CD4-positive, alpha-beta T cell (primary cell): ENCODE results near the gene PLEKHA5. TPM values are rescaled to one million over a fixed set of nuclear protein-coding genes. Genes with fewer than 3 reads are reported as not detected.
"Not testable (repeated sequence)": the region's sequence is repeated elsewhere in the genome, so short reads cannot be mapped to it uniquely, and the experiment has no call there.

ENCODE experiments used
- ATAC-seq: fragments of 200-7000 bp; cut with Tn5 transposase; one replicate; pipeline ENCODE4 v1.10.0; 2022; ENCODE audit warnings: mild to moderate bottlenecking; ENCODE audit not compliant: poor library complexity
- CTCF ChIA-PET: fragments of 350-600 bp; sonication (Branson Sonifier 250); formaldehyde crosslinking; loops from one replicate; lab custom pipeline; 2021; ENCODE audit warnings: antibody characterized with exemption, inconsistent platforms; lab: Charles Lee
- POLR2A ChIA-PET: fragments of 350-600 bp; sonication (Branson Sonifier 250); formaldehyde crosslinking; loops from one replicate; lab custom pipeline; 2021; ENCODE audit warnings: antibody characterized with exemption, inconsistent platforms; lab: Charles Lee
- DNase-seq, 14 experiments: peaks; one replicate each; pipeline ENCODE4 v3.0.0-alpha.2; 2013 to 2020; ENCODE audit warnings: mixed read lengths in 2 of 14
- H3K27ac ChIP-seq, 2 donors: one replicate each; pipeline versions ENCODE4 v1.5.1 to v1.7.0; 2013; ENCODE audit warnings: low read length in 2 of 2, low read depth in 1 of 2, mild to moderate bottlenecking in 1 of 2
- H3K27me3 ChIP-seq, 2 experiments: 1 replicate in 1 of 2; 2 replicates in 1 of 2; pipeline versions ENCODE4 v1.6.1 to v1.7.0; 2013; ENCODE audit warnings: low read length in 2 of 2, control low read depth in 1 of 2, mild to moderate bottlenecking in 1 of 2, moderate library complexity in 1 of 2; ENCODE audit not compliant: insufficient read depth in 2 of 2, control insufficient read depth in 1 of 2
- H3K36me3 ChIP-seq: one replicate; pipeline ENCODE4 v1.6.1; 2013; ENCODE audit warnings: low read length, control low read depth; ENCODE audit not compliant: insufficient read depth
- H3K4me1 ChIP-seq: one replicate; pipeline ENCODE4 v1.6.1; 2013; ENCODE audit warnings: low read length, control low read depth; ENCODE audit not compliant: insufficient read depth
- H3K4me3 ChIP-seq: one replicate; pipeline ENCODE4 v1.5.1; 2013; ENCODE audit warnings: mild to moderate bottlenecking, low read length, moderate library complexity
- H3K9me3 ChIP-seq, 2 experiments: 1 replicate in 1 of 2; 2 replicates in 1 of 2; pipeline versions ENCODE4 v1.6.1 to v1.7.0; 2013; ENCODE audit warnings: low read length in 2 of 2, mild to moderate bottlenecking in 2 of 2, control low read depth in 1 of 2, moderate library complexity in 1 of 2; ENCODE audit not compliant: control insufficient read depth in 1 of 2, insufficient read depth in 1 of 2
- H3K27ac Mint-ChIP-seq: one replicate; pipeline ENCODE4 v1.8.0; 2020; ENCODE audit warnings: mixed read lengths
- H3K27me3 Mint-ChIP-seq: one replicate; pipeline ENCODE4 v1.8.0; 2021; ENCODE audit warnings: mixed read lengths
- H3K36me3 Mint-ChIP-seq: one replicate; pipeline ENCODE4 v1.8.0; 2021; ENCODE audit warnings: low read depth, mixed read lengths
- H3K4me1 Mint-ChIP-seq: one replicate; pipeline ENCODE4 v1.8.0; 2021; ENCODE audit warnings: low read depth, mixed read lengths
- H3K4me3 Mint-ChIP-seq: one replicate; pipeline ENCODE4 v1.8.0; 2020; ENCODE audit warnings: mild to moderate bottlenecking, mixed read lengths
- H3K9me3 Mint-ChIP-seq: one replicate; pipeline ENCODE4 v1.8.0; 2020; ENCODE audit warnings: mixed read lengths
- intact Hi-C, 2 experiments: fragments of 100-400 bp; cut with DNase I in 1 of 2; cut with micrococcal nuclease in 1 of 2; formaldehyde crosslinking; loops; one replicate each; pipeline versions ENCODE4 v1.15.1 to v1.9.0; 2023 to 2025; cut with DNase I, micrococcal nuclease
- total RNA-seq, 174 experiments: library from RNA in 2 of 174; stranded (reverse) in 2 of 174; gene quantifications; one replicate each; pipeline ENCODE4 v1.2.3 and lab custom pipeline; 2021 to 2026
- TF ChIP-seq, protein P1 (sequence below): fragments of 200-600 bp; IDR thresholded peaks from one replicate; pipeline ENCODE4 v1.8.0; 2022; ENCODE audit warnings: antibody characterized with exemption, mild to moderate bottlenecking

The PLEKHA5 gene
- total RNA-seq, 2 experiments from 2014 or later, result 4.5 to 5.4 TPM

DNA sequence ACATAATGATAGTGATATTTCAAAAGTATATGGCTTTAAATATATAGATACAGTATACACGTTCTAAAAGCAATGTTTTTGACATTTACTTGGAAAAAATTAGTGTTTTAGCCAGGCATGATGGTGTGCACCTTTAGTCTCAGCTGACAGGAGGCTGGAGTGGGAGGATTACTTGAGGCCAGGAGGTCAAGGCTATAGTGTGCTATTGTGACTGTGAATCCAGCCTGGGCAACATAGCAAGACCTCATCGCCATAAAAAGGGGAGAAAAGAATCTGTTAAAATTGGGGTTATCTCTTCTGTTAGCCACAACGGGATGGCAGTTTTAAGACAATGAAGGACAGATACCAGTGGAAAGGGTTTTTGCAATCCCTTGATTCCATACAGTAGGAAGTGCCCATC, 95.2 kb downstream of the PLEKHA5 start:
- Histone ChIP-seq H3K27me3 (no peaks in the 10 kb centered on the region), H3K4me3 (no peak overlapping the region), H3K4me1 (no peaks in the 10 kb centered on the region), H3K27ac (no peak overlapping the region), H3K36me3 (no peaks in the 10 kb centered on the region), H3K9me3 (no peaks in the 10 kb centered on the region)
- no peak for ATAC-seq
- Mint-ChIP-seq H3K27ac (no peak overlapping the region), H3K4me3 (no peak overlapping the region), H3K4me1 (no peaks in the 10 kb centered on the region), H3K27me3 (no peaks in the 10 kb centered on the region), H3K9me3 (no peaks in the 10 kb centered on the region), H3K36me3 (no peaks in the 10 kb centered on the region)
- no peak for DNase-seq
- TF ChIP-seq, protein P1, sequence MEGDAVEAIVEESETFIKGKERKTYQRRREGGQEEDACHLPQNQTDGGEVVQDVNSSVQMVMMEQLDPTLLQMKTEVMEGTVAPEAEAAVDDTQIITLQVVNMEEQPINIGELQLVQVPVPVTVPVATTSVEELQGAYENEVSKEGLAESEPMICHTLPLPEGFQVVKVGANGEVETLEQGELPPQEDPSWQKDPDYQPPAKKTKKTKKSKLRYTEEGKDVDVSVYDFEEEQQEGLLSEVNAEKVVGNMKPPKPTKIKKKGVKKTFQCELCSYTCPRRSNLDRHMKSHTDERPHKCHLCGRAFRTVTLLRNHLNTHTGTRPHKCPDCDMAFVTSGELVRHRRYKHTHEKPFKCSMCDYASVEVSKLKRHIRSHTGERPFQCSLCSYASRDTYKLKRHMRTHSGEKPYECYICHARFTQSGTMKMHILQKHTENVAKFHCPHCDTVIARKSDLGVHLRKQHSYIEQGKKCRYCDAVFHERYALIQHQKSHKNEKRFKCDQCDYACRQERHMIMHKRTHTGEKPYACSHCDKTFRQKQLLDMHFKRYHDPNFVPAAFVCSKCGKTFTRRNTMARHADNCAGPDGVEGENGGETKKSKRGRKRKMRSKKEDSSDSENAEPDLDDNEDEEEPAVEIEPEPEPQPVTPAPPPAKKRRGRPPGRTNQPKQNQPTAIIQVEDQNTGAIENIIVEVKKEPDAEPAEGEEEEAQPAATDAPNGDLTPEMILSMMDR, result no peak
- intact Hi-C loops, result no loop called here
- POLR2A ChIA-PET, result no interaction called here
- CTCF ChIA-PET, result no interaction called here

DNA sequence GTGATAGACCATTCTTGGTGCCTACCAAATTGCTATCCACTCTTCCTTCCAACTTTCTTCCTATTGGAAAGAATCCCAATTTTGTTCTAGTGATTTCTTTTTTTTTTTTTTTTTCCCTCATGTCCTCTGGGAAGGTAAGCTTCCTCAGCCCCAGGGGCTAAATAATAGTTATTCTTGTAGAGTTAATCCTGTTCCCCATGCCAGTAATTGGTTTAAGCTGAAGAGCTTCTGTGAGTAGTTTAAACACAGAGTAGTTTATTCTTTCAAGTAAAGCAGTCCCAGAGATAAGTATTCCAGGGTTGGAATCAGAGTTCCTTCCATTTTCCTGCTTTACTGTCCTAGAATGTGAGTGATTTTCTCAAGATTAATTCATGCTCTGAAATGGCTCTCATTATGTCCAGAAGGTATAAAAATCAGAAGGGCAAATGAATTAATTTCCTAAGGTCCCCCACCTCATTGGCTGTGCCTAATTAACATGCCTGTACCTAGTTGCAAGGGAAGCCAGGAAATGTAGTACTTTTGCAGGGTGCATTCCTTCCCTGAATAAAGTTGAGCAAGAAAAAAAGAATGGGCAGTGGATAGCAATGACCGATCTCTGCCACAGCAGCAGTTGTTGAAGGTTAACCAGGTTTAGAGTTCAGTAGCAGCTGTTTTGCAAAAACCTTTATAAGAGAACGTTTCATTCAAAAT, 97.8 kb downstream of the PLEKHA5 start:
- CTCF ChIA-PET, result interaction anchor here (1.5 kb wide), 1 partner anchor 12 kb away, joined by 4 read pairs; no protein-coding TSS in a partner anchor
- intact Hi-C loops, result no loop called here
- H3K4me3 Mint-ChIP-seq, result no peak overlapping the region

DNA sequence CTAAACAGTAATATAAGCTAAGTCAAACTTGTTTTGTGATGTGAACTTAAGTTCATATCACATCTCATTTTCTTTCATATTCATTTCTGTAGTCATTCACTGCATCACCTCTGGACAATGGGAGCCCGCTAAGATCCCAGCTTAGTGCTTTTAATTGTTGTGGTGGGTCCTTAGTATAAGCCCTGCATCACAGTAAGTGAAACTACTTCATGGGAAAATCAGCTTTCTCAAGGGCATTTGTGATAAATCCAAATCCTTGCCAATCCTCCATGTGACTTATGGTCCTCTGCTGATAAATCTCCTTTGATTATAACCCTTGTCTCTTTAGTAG, 98.3 kb downstream of the PLEKHA5 start:
- Histone ChIP-seq H3K4me1 (no peaks in the 10 kb centered on the region), H3K27ac (no peak overlapping the region), H3K4me3 (no peak overlapping the region), H3K27me3 (no peaks in the 10 kb centered on the region), H3K9me3 (peaks cover 0 to 9% of the 10 kb centered on the region in 2 experiments), H3K36me3 (no peaks in the 10 kb centered on the region)
- no peaks in the 10 kb centered on the region for H3K27me3 Mint-ChIP-seq
- TF ChIP-seq, protein P1, result no peak
- ATAC-seq (no peak), DNase-seq (no peak)
- no peak overlapping the region for H3K4me3 Mint-ChIP-seq
- CTCF ChIA-PET, result no interaction called here
- intact Hi-C loops, result no loop called here
- no peak overlapping the region for H3K27ac Mint-ChIP-seq
- H3K4me1 Mint-ChIP-seq, result no peaks in the 10 kb centered on the region
- POLR2A ChIA-PET, result no interaction called here
- no peaks in the 10 kb centered on the region for H3K36me3 Mint-ChIP-seq
- H3K9me3 Mint-ChIP-seq, result no peaks in the 10 kb centered on the region

More for the DNA sequence above, 97.8 kb downstream of the PLEKHA5 start:
- no peak for DNase-seq
- no peak for ATAC-seq
- Histone ChIP-seq H3K27me3 (no peaks in the 10 kb centered on the region), H3K4me3 (no peak overlapping the region), H3K27ac (no peak overlapping the region), H3K36me3 (no peaks in the 10 kb centered on the region), H3K4me1 (no peaks in the 10 kb centered on the region), H3K9me3 (peaks cover 0 to 9% of the 10 kb centered on the region in 2 experiments)
- Mint-ChIP-seq H3K36me3 (no peaks in the 10 kb centered on the region), H3K27me3 (no peaks in the 10 kb centered on the region), H3K27ac (no peak overlapping the region), H3K9me3 (no peaks in the 10 kb centered on the region), H3K4me1 (no peaks in the 10 kb centered on the region)
- TF ChIP-seq, protein P1, result no peak
- POLR2A ChIA-PET, result no interaction called here

DNA sequence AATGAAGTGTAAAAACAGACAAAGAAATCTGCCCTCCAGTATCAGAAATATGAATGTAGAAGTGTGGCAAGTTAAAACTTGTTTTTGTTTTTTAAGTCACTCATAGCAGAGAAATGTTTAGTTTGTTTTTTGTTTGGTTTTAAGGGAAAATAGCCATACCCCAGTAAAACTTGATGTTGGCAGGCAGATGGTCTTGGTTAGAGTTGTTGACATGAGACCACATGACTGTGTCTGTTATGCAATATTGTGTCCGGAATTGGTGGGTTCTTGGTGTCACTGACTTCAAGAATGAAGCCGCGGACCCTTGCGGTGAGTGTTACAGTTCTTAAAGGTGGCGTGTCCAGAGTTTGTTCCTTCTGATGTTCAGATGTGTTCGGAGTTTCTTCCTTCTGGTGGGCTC, 99.5 kb downstream of the PLEKHA5 start:
- H3K9me3 ChIP-seq, H3K27ac Mint-ChIP-seq, H3K36me3 Mint-ChIP-seq, H3K27ac ChIP-seq, DNase-seq, H3K4me1 ChIP-seq, ATAC-seq, H3K4me3 ChIP-seq, CTCF ChIA-PET, H3K27me3 ChIP-seq, intact Hi-C loops, H3K9me3 Mint-ChIP-seq, H3K4me1 Mint-ChIP-seq, H3K36me3 ChIP-seq, POLR2A ChIA-PET, H3K4me3 Mint-ChIP-seq, H3K27me3 Mint-ChIP-seq: not testable (repeated sequence)
